GM13976 (cell line): ENCODE measurements around the gene NFU1.
"Not testable (repeated sequence)": the region's sequence is repeated elsewhere in the genome, so short reads cannot be mapped to it uniquely, and the experiment has no call there.

ENCODE experiments used
- DNase-seq: peaks from one replicate; pipeline ENCODE4 v3.0.0; 2012; ENCODE audit warnings: low spot score
- CTCF ChIP-seq: IDR thresholded peaks from 2 replicates; pipeline ENCODE4 v1.5.1; 2012; ENCODE audit warnings: borderline replicate concordance, mild to moderate bottlenecking; ENCODE audit not compliant: insufficient read depth; ENCODE audit errors: extremely low read depth, missing control alignments, control extremely low read depth
- in situ Hi-C: fragments of 300-500 bp; cut with MboI; formaldehyde crosslinking; loops from one replicate; pipeline ENCODE4 v1.12.0; 2022; ENCODE audit warnings: low sequenced_read_pairs, mixed read lengths, inconsistent platforms; ENCODE audit not compliant: unreplicated experiment

Gene NFU1

DNA sequence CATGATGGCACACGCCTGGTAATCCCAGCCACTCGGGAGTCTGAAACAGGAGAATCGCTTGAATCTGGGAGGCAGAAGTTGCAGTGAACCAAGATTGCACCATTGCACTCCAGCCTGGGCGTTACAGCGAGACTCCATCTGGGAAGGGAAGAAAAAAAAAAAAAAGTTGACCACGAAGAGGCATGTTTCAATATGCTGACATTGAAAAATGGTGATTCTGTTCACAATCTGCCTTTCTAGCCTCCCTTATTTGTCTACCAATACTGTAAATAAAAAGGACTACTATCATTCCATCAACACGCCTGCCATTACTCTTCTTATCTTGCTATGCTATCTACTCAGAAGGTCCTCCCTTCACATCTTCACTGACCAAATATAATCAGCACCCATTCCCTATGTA lies 68.6 kb downstream of the NFU1 start:
- in situ Hi-C loops, result no loop called here
- no peak for DNase-seq
- TF ChIP-seq CTCF, result no peak

DNA sequence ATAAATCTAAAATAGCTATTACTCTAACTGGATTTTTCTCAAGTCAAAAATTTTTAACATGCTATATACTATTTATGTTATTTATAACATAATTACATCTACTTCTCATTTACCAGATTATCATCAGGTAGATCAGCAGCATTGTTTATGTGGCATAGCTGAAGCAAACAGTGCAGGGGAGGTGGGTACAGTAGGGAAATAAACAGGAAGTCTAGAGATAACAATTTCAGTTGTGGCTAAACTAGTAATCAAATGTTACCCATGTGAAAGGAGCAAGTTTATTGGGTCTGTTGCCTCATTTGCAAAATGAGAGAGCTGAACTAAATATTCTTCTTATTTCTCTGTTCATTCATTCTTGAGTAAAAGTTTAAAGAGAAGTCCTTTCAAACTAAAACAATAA lies 77.9 kb downstream of the NFU1 start:
- in situ Hi-C loops, result no loop called here
- no peak for TF ChIP-seq CTCF
- no peak for DNase-seq

DNA sequence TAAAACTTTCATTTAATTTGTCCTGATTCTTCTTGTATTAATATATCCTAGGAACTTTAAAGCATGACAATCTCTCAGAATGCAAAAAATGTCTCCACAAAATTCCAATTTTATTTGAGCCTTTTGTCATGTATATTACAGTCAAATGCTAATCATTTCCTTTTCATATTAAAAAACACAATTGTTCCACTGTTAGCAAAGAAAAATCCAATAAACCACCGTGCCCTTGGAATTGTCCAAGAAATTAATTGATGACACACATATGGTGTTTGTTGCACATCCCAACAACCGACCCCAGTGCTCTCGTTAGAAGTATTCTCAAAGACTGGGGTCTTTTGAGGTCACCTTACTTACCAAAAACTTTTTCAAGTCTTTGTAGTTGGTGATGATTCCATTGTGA lies 78.3 kb downstream of the NFU1 start:
- DNase-seq, result no peak
- in situ Hi-C loops, result no loop called here
- no peak for TF ChIP-seq CTCF

GRCh38 chr2:69356471-69356870 lies 80.8 kb downstream of the NFU1 start:
- TF ChIP-seq CTCF, result no peak
- in situ Hi-C loops, result no loop called here
- no peak for DNase-seq

DNA sequence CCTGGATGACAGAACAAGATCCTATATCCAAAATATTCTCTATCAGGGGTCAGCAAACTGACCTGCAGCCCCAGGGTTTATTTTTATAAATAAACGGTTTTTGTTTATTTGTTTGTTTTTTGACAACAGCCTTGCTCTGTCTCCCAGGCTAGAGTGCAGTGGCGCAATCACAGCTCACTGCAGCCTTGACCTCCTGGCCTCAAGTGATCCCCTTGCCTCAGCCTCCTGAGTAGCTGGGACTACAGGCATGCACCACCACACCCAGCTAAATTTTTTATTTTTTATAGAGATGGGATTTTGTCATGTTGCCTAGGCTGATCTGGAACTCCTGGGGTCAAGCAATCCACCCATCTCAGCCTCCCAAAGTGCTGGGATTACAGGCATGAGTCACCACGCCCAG lies 82.3 kb downstream of the NFU1 start:
- in situ Hi-C loops, DNase-seq: not testable (repeated sequence)

- in situ Hi-C loops, result no loop called here
- no peak for DNase-seq
- no peak for TF ChIP-seq CTCF
Measured at GRCh38 chr2:69353360-69353759, 83.9 kb downstream of the NFU1 start.

DNA sequence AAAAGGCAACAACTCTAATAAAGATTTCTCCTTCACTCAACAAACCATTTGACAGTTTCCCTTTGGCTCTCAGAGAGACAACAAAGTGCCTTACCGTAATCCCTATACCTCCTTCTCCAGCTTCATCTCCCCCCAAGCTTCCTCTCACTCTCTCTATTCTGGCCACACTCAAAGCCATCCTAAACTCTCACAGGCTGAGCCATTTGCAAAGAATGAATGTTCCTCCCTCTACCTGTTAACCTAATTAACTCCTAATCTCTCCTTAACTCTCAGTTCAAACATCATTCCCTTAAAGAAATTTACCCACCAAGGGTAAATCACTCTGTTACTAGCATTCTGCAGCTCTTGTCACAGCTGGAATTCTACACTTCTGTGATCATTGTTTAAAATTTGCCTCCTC lies 88.5 kb downstream of the NFU1 start:
- in situ Hi-C loops, result no loop called here
- no peak for DNase-seq
- no peak for TF ChIP-seq CTCF
